HG03521 (cell line): Measurements from ENCODE around the gene FBRSL1.

ENCODE experiments used
- ATAC-seq: cut with Tn5 transposase; IDR thresholded peaks from one replicate; pipeline ENCODE4 v1.9.1; 2021; ENCODE audit warnings: mild to moderate bottlenecking, moderate library complexity; ENCODE audit not compliant: unreplicated experiment

FBRSL1 gene

DNA sequence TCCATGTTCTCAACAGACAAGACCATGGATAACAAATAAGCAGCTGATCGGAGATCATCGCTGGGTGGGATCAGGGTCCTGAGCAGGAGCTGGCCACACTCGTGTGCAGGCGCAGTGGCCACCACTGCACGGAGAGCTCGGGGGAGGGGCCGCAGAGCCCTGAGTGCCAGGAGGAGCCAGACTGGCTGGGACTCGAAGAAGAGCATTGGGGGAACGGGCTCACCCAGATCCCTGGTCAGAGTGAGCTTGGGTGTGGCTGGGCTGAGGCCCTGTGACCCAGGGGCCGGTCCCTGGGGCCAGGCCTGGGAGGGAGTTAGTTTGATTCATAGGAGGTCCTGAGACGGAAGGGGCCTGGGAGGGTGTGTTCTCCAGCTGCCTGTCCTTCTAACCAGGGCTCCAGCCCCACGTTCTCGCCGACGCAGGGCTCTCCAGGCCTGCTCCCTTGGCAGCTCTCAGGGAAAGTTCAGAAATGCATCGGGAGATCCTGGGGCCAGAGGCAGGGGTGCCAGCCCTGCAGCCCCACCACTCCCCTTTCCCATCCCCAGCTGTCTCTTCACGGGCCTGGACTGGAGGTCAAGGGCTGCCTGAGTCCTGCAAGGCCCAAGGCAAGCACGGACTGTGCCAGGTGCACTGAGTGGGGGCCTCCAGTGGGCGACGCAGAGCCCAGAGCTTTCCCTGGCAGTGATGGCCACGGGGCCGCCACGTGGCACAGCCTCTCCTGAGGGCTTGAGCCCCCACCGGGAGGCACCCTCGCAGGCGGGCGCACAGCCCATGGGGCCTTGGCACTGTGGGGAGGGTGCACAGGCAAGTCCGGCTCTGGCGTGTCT lies 48.1 kb downstream of the FBRSL1 start:
- ATAC-seq: no peak

DNA sequence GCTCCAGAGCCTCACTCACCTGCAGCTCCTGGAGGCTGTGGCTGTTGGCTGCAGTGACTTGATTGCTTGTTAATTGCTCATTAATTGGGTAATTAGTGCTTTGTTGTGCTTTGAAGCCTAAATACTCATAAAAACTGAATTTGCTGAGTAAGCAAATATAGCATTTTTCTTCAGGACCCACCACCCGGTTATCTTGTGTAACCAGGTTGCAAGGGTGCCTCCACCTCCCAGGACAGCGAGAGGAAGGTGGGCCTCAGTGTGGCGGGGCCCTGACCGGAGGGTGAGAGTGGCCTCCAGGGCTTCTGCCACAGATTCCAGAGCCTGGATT lies 48.7 kb downstream of the FBRSL1 start:
- no peak for ATAC-seq

DNA sequence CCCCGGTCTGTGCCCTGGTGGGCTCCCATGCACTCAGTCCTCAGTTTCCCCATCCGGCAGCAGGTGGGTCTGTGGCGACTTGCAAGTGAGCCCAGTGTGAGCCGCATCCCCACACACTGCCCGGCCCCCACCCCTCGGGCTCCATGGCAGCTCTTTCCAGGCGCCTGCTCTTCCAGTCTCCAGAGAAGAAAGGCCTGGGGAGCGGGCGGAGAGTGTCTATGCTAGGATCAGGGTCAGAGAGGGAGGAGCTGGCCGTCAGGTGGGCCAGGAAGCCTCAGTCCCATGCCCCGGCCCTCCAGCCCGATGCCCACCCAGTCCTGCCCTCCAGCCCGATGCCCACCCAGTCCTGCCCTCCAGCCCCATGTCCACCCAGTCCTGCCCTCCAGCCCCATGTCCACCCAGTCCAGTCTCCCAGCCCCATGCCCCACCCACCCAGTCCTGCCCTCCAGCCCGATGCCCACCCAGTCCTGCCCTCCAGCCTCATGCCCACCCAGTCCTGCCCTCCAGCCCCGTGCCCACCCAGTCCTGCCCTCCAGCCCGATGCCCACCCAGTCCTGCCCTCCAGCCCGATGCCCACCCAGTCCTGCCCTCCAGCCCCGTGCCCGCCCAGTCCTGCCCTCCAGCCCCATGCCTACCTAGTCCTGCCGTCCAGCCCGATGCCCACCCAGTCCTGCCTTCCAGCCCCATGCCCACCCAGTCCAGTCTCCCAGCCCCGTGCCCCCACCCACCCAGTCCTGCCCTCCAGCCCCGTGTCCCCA lies 49.2 kb downstream of the FBRSL1 start:
- no peak for ATAC-seq

DNA sequence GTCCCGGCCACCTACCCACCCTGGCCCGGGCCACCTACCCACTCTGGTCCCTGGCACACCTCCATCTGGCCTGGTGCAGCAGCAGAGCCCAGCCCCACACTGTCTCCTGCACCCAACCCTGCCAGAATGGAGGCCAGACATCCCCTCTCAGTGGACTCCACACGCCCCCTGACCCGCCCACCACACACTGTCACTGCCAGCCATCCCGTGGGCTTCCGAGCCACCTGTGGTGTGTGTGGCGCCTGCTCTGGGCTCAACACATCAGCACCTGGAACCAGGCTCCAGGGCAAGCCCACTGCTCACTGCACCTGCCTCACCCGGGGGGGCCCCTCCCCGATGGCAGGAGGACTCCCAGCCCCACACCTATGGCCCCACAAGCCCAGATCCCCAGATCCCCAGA lies 50.5 kb downstream of the FBRSL1 start:
- ATAC-seq: no peak

DNA sequence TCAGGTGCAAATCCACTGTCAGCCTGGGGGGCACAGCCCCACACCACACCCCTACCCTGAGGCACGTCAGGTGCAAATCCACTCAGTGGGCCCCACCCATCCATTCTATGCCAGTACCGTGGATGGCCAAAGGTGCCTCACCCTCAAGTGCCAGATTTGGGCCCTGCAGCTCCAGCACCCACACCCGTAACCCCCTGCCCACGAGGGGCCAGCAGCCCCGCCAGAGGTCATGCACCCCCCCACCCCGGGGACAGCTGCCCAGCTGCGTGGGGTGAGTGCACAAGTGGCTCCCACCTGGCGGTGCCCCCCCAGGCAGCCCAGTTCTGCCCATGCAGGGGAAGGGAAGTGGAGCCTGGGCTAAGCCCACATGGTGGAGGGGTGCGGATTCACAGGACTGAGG lies 51.2 kb downstream of the FBRSL1 start:
- no peak for ATAC-seq

DNA sequence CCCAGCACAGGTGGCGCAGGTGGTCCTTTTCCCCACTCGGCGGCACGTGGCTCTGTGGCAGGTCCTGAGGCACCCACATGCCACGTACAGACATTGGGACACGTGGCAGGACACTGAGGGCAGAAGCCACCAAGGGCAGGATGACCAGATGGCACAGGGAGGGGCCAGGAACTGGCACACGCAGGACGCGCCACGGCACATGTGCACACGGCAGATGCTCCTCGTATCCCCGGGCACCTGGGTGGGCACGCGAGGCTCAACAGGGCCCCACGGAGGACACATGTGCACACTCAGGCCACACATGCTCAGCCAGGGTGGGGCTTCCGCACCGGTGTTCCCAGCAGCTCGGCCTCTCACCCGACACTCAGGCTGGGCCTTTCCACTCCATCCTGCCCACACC lies 52.0 kb downstream of the FBRSL1 start:
- no peak for ATAC-seq

DNA sequence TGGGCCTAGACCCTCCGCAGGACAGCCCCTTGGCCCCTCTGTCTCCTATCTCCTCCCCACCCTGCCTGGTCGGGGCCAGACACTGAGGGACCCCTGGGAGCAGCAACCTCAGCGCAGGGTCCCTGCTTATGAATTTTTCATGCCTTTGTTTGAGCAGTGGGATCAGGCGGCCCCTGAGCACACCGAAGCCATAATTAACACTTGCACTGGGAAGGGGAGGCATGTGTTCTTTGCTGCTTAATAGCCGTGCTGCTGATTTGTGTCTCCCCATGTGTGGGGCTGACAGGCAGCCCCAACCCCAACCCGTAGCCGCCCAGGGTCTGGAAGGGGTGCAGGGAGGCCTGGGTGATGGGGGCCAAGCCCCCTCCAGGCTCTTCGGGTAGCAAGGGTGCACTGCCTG lies 52.7 kb downstream of the FBRSL1 start:
- ATAC-seq: no peak

DNA sequence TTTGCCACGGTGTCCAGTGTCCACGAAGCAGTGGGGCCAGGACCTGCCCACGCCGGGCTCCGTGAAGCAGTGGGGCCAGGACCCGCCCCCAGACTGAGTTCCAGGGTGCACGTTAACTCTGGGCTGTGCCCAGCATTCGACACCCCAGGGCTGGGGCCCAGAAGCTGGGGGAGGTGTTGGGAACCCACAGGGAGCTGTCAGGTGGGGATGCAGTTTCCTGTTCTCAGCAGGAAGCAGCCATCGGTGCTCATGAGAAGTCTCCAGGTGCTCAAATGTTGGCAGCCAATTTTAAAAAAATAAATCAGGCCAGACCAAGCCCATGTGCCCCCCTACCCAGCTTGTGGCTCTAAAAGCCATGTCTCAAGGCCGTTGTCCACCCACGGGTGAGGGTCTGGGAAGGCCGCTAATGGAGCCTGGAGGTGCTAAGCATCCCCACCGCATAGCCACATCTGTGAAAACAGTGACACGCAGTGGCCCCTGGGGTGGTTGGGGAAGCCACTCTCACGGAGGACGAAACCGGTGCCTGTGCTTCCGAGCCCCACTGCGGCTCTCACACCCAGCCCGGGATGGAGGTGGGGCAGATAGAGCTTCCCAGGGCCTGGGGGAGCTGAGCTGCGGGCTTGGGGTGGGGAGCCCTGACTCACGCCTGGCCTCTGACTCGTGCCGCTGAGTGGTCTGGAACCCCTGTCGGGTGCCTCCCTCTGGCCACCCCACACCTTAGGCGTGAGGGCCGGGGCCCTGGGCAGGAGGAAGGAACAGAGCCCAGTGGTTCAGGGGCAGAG lies 53.5 kb downstream of the FBRSL1 start:
- ATAC-seq: no peak

DNA sequence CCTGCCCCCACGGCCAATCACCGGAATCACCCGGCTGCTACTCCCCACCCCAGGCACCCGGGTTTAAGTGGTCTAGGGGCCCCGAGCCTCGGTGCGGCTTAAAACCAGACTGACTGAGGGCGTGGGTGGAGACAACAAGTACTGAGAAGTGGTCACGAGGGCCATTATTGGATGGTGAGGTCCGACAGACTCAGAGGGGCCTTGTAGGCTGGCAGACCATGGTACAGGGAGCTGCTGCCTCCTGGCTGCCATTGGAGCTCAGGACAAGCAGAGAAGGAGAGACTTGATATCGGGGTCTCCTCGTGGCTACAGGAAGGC lies 54.1 kb downstream of the FBRSL1 start:
- no peak for ATAC-seq

DNA sequence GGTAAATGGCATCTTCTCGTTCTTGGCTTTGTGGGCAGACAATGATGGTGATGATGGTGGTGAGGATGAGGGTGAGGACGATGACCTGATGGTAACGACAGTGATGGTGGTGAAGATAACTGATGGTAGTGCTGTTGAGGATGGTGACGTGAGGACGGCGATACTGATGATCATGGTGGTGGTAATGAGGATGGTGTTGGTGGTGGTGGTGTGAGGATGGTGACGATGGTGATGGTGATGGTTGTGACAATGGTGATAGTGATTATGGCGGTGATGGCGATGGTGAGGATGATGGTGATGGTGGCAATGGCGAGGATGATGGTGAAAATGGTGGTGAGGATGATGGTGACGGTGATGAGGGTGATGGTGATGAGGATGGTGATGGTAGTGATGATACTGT lies 54.5 kb downstream of the FBRSL1 start:
- ATAC-seq: no peak

DNA sequence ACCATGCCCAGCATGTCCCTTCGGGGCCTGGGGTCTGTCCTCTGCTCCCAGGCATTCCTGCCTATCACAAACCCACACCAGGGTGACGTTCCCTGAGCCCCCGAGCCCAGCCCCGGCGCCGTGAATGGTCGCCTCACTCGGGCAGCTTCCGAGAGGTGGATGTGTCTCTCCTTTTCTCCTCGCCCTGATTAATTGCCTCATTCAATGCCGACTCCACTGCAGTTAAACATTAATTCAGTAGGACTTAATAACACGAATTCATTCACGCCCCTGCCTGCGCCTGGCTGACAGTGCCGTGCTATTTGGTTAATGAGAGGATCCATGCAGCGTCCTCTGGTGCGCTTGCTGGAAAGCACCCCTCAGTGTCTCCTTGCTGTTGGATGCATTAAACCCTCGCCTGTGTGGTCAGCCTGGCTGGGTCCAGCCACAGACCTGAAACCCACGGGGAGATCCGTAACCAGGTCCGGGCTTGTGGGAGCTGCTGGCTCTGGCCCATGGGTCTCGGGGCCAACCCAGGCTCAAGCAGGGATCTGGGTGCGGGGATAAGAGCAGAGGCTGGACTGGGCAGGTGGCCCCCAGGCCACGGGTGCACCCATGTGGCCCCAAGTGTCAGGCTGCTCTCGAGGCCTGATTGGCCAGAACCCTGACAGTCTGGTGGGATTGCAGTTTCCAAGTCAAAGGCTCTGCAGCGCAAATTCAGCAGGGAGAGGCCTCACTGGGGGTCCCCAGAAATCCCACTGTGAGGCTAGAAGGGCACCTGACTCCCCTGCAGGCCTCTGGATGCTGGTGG lies 55.4 kb downstream of the FBRSL1 start:
- ATAC-seq: no peak

DNA sequence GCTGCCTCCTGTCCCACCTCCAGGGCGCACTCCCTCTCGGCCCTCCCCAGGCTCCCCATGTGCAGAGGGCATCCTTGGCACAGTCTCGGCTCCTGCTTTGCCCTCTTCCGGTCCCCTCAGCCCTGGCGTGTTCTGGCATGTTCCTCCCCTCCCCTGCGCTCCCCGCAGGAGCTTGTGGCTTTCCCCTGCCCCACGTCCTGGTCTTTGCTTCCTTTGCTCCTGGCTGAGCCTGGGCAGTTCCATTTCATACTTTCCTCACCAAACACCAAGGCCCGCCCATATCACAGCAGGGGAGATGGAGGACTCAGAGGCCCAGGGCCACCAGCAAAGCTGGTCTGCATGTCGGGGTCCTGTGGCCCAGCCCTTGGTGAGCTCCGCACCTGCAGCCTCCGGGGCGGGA lies 56.0 kb downstream of the FBRSL1 start:
- no peak for ATAC-seq

DNA sequence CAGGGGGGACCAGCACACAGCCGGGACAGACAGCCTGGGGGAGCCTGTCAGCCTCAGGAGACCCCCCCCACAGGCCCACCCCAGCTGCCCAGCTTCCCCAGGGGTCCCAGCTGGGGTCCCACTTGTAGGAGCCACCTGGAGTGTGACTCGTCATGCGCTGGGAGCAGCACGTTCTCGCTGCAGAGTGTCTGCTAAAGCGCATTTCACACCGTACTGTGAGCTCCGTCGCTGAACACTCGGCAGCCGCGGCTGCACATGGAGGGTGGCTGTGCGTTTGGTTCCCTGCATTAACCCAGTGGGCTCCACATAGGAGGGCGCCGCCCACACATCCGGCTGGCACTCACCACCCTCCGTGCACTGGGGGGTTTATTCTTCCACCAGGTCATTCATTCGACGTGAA lies 56.7 kb downstream of the FBRSL1 start:
- no peak for ATAC-seq

DNA sequence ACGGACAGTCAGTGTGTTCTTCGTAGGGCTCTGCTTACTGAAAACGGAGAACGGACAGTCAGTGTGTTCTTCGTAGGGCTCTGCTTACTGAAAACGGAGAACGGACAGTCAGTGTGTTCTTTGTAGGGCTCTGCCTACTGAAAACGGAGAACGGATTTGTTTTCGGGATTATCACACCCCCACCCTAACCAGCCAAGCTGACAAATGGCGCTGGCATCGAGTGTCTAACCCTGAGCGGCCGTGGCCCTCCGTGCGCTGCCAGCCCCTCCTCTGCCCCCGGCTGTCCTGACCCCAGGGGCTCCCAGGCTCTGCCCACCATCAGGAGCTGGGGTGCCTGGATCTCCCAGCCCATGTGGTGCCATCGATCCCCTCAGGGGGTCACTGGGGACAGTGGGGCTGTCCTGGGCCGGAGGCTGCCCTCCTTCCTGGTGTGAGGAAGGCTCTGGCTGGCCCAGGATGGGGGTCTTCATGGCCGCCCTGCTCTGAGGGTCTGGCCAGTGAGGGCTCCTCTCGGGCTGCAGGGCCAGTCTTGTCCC lies 57.3 kb downstream of the FBRSL1 start:
- no peak for ATAC-seq

DNA sequence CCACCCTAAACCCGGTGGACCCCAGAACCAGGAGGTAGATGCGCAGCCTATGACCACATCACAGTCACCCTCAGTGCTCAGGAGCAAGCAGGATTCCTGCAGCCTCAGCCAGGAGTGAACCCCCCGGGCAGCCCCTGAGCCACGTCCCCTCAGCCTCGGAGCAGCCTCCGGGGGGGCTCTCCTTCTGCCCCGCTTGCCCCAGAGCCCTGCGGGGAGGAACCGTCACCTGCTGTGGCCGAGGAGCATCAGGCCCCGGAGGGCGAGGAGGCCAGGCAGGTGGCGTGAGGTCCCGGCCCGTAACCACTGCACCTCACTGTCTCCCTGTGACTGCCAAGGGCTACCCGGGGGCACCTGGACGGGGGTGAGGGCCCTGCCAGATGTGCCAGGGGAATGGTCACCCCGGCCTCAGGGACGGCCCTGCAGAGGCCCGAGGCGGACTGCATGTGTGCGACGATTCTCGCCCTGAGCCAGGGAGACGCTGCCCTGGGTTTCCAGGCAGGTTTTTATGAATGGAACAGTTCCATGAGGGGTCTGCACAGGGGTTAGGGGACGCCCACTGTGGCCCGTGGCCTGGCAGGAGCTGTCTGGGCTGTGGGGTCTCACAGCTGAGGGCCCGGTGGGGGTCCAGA lies 58.6 kb downstream of the FBRSL1 start:
- no peak for ATAC-seq

DNA sequence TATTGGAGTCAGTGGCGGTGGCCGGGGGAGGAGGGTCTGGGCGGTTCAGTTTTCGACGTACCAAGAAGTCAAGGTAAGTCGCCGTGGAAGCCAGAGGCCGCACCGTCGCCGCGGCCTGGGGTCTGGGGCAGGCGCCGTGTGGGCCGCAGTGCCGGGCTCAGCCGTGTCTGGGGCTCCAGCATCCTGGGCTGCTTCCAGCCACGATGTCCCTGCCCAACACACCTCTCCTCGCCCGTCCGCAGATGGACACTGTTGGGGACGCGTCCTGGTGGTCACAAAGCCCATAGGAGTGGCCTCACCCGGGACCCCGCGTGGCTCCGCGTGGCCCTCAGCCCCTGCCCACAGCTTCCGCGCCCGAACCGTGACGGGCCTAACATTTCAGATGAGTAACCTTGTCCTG lies 59.1 kb downstream of the FBRSL1 start:
- no peak for ATAC-seq

DNA sequence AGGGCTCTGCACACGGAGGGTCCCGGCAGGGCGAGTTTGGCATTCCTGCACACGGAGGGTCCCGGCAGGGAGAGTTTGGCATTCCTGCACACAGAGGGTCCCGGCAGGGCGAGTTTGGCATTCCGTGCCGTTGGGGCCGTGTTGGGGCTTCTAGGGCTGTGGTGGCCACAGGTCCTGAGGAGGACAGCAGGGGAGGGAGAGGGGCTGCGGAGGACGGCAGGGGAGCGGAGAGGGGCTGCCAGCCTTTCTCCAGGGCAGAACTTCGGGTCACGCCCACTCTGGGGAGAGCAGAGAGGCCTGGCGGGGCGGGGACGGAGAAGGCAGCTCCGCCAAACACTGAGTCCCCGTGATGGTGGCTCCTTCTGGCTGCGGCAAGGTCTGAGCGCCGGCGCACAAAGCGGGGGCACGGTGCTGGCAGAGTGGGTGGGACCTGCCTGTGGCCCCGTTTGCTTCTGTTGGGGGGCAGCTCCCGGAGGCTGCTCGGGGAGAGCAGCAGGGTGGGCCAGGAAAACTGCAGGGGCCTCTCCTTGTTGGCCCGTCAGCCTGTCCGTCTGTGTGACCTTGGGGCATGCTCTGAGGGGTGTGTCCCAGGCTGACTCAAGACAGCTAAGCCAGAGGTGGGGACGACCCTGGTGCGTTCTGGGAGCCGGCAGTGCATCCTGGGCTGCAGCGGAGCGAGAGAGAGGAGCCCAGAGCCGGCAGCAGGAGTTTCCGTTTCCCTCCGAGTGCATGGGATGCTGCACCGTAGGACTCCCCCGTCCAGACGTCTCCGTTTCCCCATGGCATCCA lies 60.3 kb downstream of the FBRSL1 start:
- ATAC-seq: no peak

DNA sequence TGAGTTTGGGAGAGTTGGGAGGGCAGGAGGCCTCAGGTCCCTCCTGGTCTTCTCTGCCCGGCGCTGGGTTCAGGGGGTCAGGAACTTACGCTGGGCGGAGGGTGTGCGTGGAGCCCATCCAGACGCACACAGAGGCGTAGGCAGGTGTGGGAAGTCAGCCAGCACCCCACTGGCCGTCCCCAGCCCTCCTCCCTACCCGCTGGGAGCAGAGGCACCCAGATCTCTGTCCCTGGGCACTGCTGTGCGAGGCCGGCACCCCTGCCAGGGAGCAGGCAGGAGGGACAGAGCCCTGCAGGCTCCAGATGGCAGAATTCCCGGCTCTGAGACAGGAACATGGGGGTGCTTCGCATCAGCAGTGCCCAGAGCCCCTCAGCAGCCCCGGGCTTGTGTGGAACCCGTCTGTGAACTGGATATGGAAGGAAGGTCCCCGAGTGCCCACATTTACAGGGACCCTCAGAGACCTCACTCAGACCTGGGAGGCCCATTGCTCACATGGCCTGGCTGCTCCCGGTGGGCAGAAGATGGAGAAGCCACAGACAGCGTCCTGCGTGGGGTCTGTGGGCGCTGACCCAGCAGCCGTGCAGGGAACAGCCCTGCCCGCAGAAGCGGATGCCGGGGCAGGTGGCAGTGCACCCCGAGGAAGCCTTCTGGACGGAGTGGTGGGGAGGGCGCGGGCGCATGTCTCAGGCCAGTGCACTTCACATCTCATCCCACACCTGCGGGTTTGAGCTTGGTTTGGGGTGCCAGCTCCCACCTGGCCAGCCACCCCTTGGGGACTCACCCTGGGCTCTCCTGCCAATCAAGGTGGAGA lies 61.1 kb downstream of the FBRSL1 start:
- no peak for ATAC-seq

DNA sequence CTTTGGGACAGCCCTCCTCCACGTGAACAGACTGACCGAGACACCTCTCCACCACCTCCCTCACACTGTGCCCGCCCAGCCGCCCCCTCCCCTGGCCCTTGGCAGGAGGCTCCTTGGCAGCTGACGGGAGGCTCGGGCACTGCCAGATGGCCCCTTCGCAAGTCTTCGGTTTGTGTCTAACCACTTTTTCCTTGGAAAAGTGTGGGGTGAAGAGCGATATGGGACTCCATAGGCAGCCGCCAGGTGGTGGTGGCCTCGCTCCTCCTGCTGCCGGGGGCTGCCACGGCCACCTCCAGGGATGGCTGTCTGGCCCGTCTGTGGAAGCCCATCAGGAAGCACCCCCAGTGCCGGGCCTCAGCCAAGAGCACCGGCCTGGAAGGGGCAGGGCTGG lies 61.7 kb downstream of the FBRSL1 start:
- ATAC-seq: no peak
